Measurements from ENCODE around the gene OLFML2B. TPM values are rescaled to one million over a fixed set of nuclear protein-coding genes. Genes with fewer than 3 reads are reported as not detected.

Gene OLFML2B
- total RNA-seq, 1 experiment from 2014 or later: 3.4 TPM

DNA sequence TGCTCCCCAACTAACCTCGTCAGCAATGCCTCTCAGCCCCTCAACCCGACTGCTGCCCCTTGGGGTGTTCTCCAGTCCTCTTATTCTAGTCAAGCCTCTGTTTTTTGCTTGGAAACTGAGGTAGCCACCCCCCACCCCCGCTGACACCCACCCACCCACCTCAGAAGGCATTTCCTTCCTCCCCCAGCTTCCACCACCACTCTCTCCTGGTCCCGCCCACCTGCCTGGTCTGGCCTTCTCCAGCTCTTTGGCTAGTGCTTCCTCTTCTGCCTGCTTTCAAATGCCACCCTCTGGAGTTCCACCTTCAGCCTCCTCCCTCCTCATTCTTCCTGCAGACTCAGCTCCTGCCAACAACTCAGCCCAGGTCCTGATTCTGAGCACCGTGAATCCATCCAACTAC lies 35.3 kb downstream of the OLFML2B start:
- no peaks in the 10 kb centered on the region for H3K27me3 ChIP-seq (replicated peaks; ENCODE audit: insufficient read depth, low read depth, low read length, poor library complexity)
- H3K36me3 ChIP-seq (ENCODE audit: insufficient read depth, low read length, poor library complexity, severe bottlenecking): no peaks in the 10 kb centered on the region
- POLR2A ChIA-PET (ENCODE audit: low non-redundant PET): no interaction called here
- CTCF ChIA-PET: no interaction called here
- H3K27ac ChIP-seq (ENCODE audit: low read depth, low read length, poor library complexity, severe bottlenecking): no peak overlapping the region
- no peak for DNase-seq (ENCODE audit: low spot score)
- no peaks in the 10 kb centered on the region for H3K4me1 ChIP-seq (ENCODE audit: insufficient read depth, low read length, poor library complexity, severe bottlenecking)
- TF ChIP-seq, protein P1, sequence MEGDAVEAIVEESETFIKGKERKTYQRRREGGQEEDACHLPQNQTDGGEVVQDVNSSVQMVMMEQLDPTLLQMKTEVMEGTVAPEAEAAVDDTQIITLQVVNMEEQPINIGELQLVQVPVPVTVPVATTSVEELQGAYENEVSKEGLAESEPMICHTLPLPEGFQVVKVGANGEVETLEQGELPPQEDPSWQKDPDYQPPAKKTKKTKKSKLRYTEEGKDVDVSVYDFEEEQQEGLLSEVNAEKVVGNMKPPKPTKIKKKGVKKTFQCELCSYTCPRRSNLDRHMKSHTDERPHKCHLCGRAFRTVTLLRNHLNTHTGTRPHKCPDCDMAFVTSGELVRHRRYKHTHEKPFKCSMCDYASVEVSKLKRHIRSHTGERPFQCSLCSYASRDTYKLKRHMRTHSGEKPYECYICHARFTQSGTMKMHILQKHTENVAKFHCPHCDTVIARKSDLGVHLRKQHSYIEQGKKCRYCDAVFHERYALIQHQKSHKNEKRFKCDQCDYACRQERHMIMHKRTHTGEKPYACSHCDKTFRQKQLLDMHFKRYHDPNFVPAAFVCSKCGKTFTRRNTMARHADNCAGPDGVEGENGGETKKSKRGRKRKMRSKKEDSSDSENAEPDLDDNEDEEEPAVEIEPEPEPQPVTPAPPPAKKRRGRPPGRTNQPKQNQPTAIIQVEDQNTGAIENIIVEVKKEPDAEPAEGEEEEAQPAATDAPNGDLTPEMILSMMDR (conservative IDR thresholded peaks at IDR 0.05; ENCODE audit: low read depth, low read length): no peak
- TF ChIP-seq EZH2 (IDR thresholded peaks at IDR 0.05; ENCODE audit: borderline replicate concordance, low read depth, low read length, poor library complexity, severe bottlenecking): no peak
- H3K4me3 ChIP-seq (ENCODE audit: low read depth, low read length, poor library complexity, severe bottlenecking): no peak overlapping the region
- intact Hi-C loops (cut with micrococcal nuclease; ENCODE audit: unreplicated experiment): no loop called here
- BruUV-seq (replicated peaks): no TSS peak
- H3K9me3 ChIP-seq (ENCODE audit: low read depth, low read length, poor library complexity, severe bottlenecking): no peaks in the 10 kb centered on the region

DNA sequence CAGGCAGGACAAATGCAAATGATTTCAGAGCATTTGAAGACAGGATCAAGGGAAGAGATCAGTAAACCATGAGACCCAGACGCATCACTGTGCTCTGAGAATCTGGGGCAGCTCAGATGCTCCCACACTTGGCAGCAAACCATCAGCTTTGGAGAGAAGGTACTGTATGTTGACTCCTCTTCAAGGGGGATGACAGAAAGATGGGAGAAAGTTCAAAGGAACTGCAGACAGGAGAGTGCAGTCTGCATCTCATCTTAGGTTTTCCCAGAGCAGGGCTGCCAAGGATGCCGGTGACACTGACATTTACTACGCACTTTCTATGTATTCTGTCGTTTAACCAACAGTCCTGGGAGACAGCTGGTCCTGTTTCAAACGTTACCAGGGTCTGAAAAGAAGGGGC lies 35.8 kb downstream of the OLFML2B start:
- ChIA-PET CTCF (no interaction called here), POLR2A (ENCODE audit: low non-redundant PET) (no interaction called here)
- Histone ChIP-seq H3K4me3 (ENCODE audit: low read depth, low read length, poor library complexity, severe bottlenecking) (no peak overlapping the region), H3K36me3 (ENCODE audit: insufficient read depth, low read length, poor library complexity, severe bottlenecking) (no peaks in the 10 kb centered on the region), H3K4me1 (ENCODE audit: insufficient read depth, low read length, poor library complexity, severe bottlenecking) (no peaks in the 10 kb centered on the region), H3K27ac (ENCODE audit: low read depth, low read length, poor library complexity, severe bottlenecking) (no peak overlapping the region), H3K9me3 (ENCODE audit: low read depth, low read length, poor library complexity, severe bottlenecking) (no peaks in the 10 kb centered on the region), H3K27me3 (replicated peaks; ENCODE audit: insufficient read depth, low read depth, low read length, poor library complexity) (no peaks in the 10 kb centered on the region)
- TF ChIP-seq, protein P1 (conservative IDR thresholded peaks at IDR 0.05; ENCODE audit: low read depth, low read length): no peak
- TF ChIP-seq EZH2 (IDR thresholded peaks at IDR 0.05; ENCODE audit: borderline replicate concordance, low read depth, low read length, poor library complexity, severe bottlenecking): no peak
- intact Hi-C loops (cut with micrococcal nuclease; ENCODE audit: unreplicated experiment): no loop called here
- BruUV-seq (replicated peaks): no TSS peak
- DNase-seq (ENCODE audit: low spot score): no peak

DNA sequence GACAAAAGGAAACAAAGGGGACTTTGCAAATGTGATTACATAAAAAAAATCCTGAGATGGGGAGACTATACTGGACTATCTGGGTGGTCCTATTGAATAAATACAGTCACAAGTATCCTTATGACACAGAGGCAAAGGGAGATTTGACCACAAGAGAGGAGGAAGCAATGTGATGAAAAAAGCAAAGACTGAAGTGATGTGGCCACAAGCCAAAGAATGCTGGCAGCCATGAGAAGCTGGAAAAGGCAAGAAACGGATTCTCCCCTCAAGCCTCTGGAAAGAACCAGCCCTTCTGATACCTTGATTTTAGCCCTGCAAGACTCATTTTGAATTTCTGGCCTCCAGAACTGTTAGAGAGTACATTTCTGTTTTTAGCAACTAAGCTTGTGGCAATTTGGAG lies 36.4 kb downstream of the OLFML2B start:
- TF ChIP-seq, protein P1 (conservative IDR thresholded peaks at IDR 0.05; ENCODE audit: low read depth, low read length): no peak
- TF ChIP-seq EZH2 (IDR thresholded peaks at IDR 0.05; ENCODE audit: borderline replicate concordance, low read depth, low read length, poor library complexity, severe bottlenecking): no peak
- H3K4me3 ChIP-seq (ENCODE audit: low read depth, low read length, poor library complexity, severe bottlenecking): no peak overlapping the region
- DNase-seq (ENCODE audit: low spot score): no peak
- H3K36me3 ChIP-seq (ENCODE audit: insufficient read depth, low read length, poor library complexity, severe bottlenecking): no peaks in the 10 kb centered on the region
- POLR2A ChIA-PET (ENCODE audit: low non-redundant PET): no interaction called here
- no peaks in the 10 kb centered on the region for H3K4me1 ChIP-seq (ENCODE audit: insufficient read depth, low read length, poor library complexity, severe bottlenecking)
- H3K27me3 ChIP-seq (replicated peaks; ENCODE audit: insufficient read depth, low read depth, low read length, poor library complexity): no peaks in the 10 kb centered on the region
- no peaks in the 10 kb centered on the region for H3K9me3 ChIP-seq (ENCODE audit: low read depth, low read length, poor library complexity, severe bottlenecking)
- CTCF ChIA-PET: no interaction called here
- no TSS peak for BruUV-seq (replicated peaks)
- no peak overlapping the region for H3K27ac ChIP-seq (ENCODE audit: low read depth, low read length, poor library complexity, severe bottlenecking)
- intact Hi-C loops (cut with micrococcal nuclease; ENCODE audit: unreplicated experiment): no loop called here
